HG03060 (cell line): ENCODE measurements around the gene SAC3D1.
"Not testable (repeated sequence)": the region's sequence is repeated elsewhere in the genome, so short reads cannot be mapped to it uniquely, and the experiment has no call there.

Experiments
- ATAC-seq: cut with Tn5 transposase; IDR thresholded peaks from one replicate; pipeline ENCODE4 v1.9.1; 2021; ENCODE audit warnings: low read depth, moderate number of reproducible peaks; ENCODE audit not compliant: unreplicated experiment

The SAC3D1 gene

DNA sequence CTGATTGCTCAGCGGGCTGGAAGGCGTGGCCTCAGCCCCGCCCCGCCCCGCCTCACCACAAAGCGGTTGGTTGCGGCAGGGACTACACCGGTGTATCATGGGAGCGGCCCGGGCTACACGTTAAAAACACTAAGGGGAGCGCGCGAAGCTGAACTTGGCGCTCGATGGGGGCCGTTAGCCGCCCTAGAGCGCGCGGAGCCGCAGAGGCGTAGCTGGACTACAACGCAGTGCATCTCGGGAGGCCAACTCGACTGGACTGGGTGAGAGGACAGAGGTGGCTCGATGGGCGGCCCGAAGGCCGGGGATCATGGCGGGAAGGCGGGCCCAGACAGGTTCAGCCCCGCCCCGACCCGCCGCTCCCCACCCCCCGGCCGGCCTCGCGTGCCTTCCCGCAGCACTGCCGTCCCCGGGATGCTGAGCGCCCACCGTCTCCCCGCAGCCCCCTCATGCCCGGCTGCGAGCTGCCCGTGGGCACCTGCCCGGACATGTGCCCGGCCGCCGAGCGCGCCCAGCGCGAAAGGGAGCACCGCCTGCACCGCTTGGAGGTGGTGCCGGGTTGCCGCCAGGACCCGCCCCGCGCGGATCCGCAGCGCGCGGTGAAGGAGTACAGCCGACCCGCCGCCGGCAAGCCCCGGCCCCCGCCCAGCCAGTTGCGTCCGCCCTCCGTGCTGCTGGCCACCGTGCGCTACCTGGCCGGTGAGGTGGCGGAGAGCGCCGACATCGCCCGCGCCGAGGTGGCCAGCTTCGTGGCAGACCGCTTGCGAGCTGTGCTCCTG, at the start of gene SAC3D1:
SAC3D1 (plus strand) TSS at position 364 of the 776 bp plus-strand sequence; CDS start at position 447, 83 bp downstream.
- peak; percentile 62 for ATAC-seq

DNA sequence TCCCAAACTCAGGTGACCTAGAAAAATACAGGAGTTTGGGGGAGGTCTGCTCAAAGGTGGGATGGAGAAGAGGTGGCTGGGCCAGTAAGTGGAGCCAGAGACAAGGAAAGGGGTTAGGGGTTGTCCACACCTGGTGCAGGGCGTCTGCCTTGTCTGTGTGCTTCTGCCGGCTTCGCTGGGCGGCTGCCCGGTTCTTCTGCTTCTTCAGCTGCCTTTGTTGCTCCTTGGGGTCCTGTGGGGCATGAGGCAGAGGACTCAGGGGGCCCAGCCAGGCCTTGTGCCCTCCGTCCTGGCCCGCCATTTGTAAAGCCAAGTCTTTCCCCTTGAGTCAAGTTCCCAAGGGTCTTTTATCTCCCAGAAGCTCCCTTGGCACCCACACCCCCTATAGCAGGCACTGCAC, 46.7 kb upstream of the SAC3D1 start:
- ATAC-seq, result no peak

DNA sequence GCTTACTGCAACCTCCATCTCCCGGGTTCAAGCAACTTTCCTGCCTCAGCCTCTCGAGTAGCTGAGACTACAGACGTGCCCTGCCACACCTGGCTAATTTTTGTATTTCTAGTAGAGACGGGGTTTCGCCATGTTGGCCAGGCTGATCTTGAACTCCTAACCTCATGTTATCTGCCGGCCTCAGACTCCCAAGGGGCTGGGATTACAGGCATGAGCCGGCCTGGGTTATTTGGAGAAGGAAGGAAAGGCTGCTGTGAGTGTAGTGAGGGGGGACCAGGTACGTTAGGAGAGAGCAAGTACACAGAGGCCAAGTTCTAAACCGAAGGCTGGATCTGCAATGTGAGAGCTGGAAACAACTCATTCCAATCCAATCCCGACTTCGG, 44.7 kb upstream of the SAC3D1 start:
- no peak for ATAC-seq

DNA sequence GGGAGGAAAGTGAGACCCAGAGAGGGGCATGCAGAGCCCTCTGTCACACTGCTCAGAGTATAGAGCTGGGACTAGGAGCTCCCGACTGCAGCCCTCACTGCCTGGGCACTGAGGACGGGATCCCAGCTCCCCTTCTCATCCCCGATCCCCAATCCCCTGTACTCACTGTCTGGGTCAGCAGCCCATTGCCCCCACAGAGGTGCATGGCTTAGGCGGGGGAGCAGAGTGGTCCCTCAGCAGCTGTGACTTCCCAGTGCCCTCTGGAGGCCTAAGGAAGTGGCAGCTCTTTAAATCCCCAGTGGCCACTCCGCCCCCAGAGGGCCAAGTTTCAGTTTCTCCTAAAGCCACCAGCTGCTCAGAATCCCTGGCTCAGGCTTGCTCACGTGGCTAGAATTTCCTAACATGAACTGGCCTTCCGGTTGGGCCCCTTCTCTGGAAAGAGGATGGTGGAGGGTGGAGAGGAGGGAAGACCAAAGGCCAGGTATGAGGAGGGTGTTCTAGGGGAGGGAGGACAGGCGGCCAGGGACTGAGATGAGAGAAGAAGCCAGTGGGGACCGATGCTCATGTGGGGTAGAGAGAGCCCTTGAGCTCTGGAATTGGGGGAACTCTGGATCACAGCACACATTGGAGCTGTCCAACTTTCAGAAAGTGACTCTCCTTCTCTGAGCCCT, 44.2 kb upstream of the SAC3D1 start, which contains the start of gene BATF2:
BATF2 (minus strand) TSS at position 262 of the 671 bp plus-strand sequence; CDS start at position 205, 57 bp downstream.
- no peak for ATAC-seq

DNA sequence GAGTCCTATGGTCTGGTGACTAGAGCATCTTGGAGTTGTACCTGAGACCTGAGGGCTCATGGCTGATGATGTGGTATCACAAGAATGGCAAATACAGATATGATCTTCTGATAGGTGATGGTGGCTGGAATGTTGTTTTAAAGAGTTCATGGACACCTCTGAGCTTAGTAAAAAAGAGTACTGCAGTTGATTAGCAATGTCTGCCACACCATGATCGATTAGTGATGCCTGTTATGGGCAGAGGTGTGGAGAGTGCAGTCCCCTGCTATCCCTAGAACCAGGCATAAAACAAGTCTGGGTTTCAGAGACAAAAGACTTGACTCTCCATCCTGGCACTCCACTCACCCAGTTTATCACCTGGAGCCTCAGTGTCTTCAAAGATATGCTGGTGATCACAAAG, 42.9 kb upstream of the SAC3D1 start:
- ATAC-seq, result no peak

DNA sequence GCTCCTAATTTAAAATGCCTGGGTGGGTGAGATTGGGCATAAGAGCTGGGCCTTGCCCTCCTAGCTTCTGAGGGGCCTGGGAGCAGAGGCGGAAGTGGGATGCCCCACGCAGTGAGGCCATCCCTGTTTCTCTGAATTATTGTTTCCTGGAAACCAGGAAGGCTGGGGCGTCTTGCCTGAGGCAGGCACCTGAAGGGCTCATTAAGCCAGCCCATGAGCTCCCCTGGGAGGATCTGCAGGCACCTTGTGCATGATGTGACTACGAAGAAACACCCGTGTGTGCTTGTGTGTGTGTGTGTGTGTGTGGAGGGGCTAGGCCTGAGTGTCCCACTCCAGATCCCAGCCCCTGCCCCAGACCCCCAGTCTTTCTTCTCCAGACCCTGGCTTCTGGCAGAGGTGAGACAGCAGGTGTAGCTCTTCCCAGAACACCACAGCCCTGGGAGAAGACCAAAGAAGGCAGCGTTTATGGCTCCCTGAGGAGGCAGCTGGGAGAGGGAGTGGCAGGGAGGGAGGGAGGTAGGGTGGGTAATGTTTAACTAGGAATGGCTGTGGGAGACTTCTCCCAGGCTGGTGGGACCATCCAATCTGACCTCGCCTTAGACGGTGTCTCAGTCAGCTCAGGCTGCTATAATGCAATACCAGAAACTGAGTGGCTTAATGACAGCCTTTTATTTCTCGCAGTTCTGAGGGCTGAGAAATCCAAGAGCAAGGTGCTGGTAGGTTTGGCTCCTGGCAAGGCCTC, 42.1 kb upstream of the SAC3D1 start:
- no peak for ATAC-seq

DNA sequence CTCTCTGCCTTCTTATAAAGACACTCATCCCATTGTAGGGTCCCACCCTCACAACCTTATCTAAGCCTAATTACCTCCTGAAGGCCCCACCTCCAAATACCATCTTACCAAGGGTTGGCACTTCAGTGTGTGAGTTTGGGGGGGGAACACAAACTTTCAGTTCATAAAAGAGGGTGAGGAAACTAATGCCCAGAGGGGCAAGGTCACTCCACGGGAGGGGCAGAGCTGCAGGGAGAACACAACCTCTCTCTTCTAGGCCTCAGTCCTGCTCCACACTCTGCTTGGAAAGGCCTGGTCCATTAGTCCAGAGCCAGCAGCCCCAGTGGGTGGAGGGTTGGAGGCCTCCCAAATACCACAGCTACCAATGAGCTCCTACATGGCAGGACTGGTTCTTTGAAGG, 41.5 kb upstream of the SAC3D1 start:
- ATAC-seq, result no peak

DNA sequence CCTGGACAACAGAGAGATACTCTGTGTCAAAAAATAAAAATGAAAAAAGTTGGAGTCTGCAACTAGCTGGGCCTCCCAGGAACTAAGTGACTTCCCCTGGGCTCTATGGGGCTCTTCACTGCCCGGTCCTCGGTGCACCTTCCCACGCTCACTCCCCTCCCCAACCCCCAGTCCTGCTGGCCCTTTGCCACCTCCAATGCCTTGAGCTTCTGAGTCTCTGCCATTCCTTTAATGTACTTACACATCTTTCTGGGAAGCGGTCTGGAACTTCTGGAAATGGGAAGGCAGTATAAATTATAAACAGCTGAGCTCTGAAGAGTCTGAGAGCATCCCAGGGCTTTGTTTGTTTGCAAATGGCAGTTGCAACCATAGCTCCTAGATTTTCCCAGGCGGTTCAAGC, 38.3 kb upstream of the SAC3D1 start:
- no peak for ATAC-seq

DNA sequence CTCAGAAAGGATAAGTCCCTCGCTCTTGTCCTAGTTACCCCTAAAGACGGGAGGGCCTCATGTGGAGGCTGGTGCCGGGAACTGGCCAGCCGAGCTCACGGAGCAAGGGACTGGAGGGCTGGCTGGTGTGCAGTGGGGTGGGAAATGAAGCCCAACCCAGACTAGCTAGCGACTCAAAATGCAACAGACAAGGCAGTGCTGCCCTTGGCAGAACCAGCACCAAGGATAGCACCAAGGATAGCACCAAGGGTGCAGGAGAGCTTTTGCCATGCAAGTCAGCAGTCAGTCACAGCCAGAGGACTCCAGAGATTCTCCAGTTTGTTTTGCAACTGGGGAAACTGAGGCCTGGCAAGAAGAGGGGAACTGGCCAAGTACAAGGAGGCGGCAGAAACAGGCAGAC, 37.7 kb upstream of the SAC3D1 start:
- no peak for ATAC-seq

DNA sequence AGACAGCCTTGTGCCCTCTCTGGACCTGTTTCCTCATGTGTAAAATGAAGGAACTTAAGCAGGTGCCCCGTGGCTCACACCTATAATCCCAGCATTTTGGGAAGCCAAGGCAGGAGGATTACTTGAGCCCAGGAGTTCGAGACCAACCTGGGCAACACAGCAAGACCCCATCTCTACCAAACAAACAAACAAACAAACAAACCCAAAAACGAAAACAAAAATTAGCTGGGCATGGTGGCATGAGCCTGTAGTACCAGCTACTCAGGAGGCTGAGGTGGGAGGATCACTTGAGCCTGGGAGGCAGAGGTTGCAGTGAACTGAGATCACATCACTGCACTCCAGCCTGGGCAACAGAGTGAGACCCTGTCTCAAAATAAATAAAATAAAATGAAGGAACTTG, 37.0 kb upstream of the SAC3D1 start:
- not testable (repeated sequence) for ATAC-seq

DNA sequence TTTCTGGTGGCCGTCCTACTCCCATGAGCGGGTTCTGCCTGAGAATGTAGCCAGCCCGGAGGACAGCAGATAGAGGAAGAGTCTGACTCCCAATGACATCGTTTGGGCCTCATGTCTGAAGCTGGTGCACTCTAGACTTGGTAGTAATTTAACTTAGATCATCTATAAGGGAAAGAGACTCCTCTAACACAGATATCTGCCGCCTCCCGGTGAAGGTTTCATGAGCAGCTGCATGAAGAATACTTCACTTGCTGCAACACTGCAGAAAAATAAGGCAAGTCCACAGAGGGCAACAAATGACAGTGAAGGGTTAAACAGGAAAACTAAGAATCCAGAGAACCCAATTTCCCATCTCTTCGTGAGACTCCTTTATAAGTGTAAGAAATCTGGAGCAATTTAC, 33.0 kb upstream of the SAC3D1 start:
- ATAC-seq, result no peak

DNA sequence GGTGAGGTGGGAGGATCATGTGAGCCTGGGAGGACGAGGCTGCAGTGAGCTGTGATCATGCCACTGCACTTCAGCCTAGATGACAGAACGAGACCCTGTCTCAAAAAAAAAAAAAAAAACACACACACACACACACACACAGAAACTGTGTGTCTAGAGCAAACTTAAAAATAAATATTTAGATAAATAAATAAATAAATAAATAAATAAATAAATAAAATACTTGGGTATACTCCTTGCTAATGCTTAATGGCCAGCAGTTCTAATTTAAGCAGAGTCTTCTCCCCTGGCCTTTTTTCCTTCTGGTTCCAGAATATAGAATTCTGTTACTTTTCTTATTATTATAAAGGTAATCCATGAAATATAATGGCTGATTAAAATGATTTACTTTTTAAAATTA, 32.1 kb upstream of the SAC3D1 start:
- no peak for ATAC-seq

DNA sequence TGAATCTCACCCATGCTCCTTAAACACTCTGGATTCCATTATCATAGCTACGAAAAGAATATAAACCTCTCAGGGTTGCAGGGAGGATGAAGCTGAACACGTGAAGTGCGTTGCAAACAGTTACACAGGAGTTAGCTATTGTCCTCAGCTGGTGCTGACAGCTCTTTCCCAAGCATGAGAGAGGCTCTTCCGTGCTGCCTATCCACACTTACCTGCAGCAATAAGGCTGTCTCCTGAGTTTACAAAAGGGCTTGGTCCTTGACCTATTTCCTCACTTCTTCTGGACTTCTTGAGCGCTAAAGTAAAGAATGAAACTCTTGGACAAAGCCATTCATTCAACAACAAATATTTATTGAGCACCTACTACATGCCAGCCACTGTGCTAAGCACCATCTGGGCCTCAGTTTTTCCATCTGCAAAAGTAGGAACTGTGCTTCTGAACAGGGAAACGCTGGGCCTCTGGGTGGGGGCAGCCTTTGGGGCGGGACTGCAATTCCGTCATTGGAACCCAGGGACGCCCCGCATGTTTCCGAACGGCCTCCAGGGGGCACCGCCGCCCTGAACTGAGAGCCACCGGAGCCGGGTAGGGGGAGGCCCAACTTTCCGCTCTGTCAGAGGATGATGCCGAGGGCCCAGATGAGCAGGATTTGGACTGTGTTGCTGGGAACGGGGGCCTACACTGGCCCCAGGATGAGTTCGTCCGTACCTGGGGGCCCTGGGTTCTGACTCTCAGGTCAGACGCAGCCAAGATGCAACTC, 27.7 kb upstream of the SAC3D1 start:
- peak; percentile 33 for ATAC-seq

DNA sequence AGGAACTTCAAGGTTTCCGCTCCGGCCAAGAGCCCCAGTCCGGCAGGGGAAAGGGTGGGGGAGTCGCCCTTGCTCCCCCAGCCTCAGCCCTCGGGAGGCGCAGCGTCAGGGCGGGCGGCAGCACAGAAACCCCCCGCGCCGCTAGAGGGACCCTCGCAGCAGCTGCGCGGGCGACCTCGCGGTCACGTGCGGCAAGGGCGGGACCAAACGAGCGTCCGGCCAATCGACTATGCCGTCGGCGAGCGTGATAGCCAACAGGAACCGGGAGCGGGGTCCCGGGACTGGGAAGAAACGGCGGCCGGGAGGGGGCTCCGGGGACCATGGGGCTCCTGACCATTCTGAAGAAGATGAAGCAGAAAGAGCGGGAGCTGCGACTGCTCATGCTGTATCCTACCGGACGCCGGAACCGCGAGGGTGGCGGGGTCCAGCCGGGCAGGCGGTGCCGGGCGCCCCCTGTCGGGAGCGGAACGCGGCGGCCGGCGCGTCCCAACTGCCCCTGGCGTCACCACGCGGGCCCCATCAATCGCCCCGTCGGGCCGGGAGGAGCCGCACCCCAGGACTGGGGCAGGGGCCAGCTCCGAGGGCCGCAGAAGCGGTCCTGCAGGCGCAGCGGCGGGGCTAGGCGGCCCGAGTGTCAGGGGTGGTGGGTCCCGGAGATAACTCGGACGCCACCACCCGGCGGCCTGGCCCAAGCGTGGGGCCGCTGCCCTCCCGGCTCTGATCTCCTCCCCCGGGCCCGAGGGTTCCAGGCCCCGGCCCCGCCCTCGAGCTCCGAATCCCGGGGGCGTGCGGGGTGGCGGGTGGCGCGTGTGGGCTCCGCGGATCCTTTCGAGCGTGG, 26.9 kb upstream of the SAC3D1 start, which contains the start of gene ARL2:
ARL2 (plus strand) TSS at position 273 of the 838 bp plus-strand sequence; CDS start at position 321, 48 bp downstream.
- ATAC-seq, result peak; percentile 56

DNA sequence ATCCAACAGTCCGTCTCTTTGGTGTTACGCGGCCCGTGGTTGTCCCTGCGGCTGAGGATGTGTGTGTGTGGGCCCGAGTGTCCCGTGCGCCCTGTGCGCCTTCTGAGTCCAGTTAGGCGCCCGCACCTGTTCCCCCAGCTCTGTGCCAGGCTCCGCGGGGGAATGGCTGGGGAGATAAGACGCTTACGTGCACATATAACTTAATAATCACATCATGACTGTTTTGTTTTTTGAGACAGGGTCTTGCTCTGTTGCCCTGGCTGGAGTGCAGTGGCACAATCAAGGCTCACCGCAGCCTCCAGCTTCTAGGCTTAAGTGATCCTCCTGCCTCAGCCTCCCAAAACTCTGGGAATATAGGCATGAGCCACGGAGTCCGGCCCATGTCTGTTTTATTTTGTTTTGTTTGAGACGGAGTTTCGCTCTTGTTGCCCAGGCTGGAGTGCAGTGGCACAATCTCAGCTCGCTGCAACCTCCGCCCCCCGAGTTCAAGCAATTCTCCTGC, 26.2 kb upstream of the SAC3D1 start:
- ATAC-seq, result no peak

DNA sequence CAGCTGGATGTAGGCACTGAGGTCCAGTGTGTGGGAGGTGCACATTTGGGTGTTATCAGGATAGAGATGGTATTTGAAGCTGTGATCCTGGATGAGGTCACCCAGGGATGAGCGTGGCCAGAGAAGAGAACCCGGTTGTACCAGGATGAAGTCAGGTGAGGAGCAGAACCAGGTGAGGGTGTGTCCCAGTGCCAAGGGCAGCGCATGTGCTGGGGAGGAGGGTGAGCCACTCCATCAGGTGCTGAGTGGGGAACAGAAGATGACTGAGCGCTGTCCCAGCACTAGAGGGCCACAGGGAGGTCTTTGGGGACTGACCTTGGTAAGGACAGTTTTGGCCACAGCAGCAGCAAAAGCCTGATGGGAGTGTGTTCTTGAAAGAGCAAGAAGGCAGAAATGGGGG, 24.3 kb upstream of the SAC3D1 start:
- ATAC-seq, result no peak

DNA sequence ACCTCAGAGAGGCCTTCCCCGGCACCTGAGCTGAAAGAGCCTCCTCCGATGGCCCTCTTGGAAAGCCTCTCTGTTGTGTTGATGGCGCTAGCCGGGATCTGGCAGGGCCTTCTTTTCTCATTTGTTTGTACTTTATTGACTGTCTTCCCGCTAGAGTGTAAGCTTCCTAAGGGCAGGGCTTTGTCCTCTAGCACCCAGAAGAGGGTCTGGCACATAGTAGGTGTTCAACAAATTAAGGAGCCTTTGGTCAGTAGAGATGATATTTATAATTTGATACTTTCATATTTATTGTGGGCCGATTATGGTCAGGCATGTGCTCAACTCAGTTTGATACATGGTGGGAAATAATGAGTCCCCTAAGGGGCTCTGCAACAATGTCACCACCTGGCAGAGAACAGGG, 23.1 kb upstream of the SAC3D1 start:
- ATAC-seq, result no peak

DNA sequence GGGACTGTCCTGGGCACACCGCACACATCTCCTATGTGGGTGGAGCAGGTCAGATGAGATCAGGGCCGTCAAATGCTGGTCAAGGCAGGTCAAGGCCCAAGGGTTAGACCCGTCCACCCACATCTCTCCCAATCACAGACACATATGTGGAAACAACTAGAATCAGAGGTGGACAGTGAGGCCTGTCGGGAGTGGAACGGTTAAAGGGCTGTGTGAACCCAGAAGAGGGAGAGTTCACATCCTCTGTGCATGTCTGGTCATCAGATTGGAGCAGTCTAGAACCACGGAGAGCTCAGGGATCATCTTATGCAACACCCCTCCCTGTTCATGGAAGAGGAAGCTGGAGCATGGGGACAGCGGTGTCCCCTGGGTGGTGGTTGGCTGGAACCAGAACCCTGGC, 21.2 kb upstream of the SAC3D1 start:
- no peak for ATAC-seq

DNA sequence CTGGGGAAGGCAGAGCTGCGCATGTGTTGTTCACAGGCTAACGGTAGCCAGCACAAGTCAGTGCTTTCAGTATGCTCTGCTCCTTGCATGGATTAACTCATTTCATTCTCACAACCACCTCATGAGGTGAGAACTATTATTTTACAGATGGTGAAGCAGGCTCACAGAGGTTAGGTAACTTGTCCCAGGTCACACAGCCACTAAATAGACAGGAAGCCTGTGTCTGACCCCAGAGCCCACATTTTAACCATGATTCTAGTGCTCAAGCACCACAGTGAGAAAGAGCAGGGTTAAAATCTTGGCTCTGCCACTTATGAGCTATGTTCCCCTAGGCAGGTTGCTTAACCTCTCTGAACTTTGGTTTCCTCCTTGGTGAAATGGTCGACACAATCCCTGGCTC, 20.0 kb upstream of the SAC3D1 start:
- ATAC-seq, result no peak
